GM12878 (cell line): ENCODE results near the gene CACNG5. TPM values are rescaled to one million over a fixed set of nuclear protein-coding genes. Genes with fewer than 3 reads are reported as not detected.

Experiments
- ATAC-seq: fragments of 200-7000 bp; cut with Tn5 transposase; 3 replicates; pipeline ENCODE4 v1.9.1; 2020; ENCODE audit warnings: mild to moderate bottlenecking, moderate library complexity
- BruUV-seq: library from RNA; stranded (reverse); fragments of 400-500 nt; replicated peaks from 2 replicates; lab custom pipeline; 2021; lab: Mats Ljungman, UMichigan
- CTCF ChIA-PET: fragments of 300-600 bp; sonication (Branson Sonifier 250); formaldehyde crosslinking; extraction: SDS; loops from one replicate; lab custom pipeline; 2021; ENCODE audit warnings: inconsistent platforms; lab: Yijun Ruan, JAX
- POLR2A ChIA-PET: fragments of 350-600 bp; formaldehyde crosslinking; extraction: SDS; loops from one replicate; lab custom pipeline; 2021; ENCODE audit warnings: inconsistent platforms; lab: Charles Lee
- RAD21 ChIA-PET: fragments of 300-600 bp; sonication (Branson Sonifier 250); formaldehyde crosslinking; loops from one replicate; lab custom pipeline; 2023; ENCODE audit warnings: antibody characterized with exemption; ENCODE audit not compliant: unreplicated experiment; lab: Charles Lee
- SMC1A ChIA-PET: fragments of 300-600 bp; sonication (Branson Sonifier 250); formaldehyde crosslinking; loops from one replicate; lab custom pipeline; 2023; ENCODE audit not compliant: unreplicated experiment, uncharacterized antibody; lab: Charles Lee
- DNase-seq: peaks from one replicate; pipeline ENCODE4 v3.0.0-alpha.2; 2011; ENCODE audit warnings: low read depth, low spot score
- FAIRE-seq: peaks from 3 replicates; lab custom pipeline; 2011; peaks lifted over from hg19 to GRCh38; lab: Jason Lieb, UNC
- H2AFZ ChIP-seq: 2 replicates; pipeline ENCODE4 v1.6.0; 2011; ENCODE audit warnings: low read depth, low read length, control low read depth; ENCODE audit not compliant: control insufficient read depth
- H3K27ac ChIP-seq: 2 replicates; pipeline ENCODE4 v1.5.1; 2011; ENCODE audit warnings: control low read depth; ENCODE audit not compliant: control insufficient read depth, insufficient read depth
- H3K27me3 ChIP-seq, 2 experiments: replicated peaks in 1 of 2; 2 replicates each; pipeline versions ENCODE4 v1.6.0 to v1.6.1; 2011; ENCODE audit warnings: low read length in 1 of 2; ENCODE audit not compliant: control insufficient read depth in 2 of 2, insufficient read depth in 2 of 2
- H3K36me3 ChIP-seq, 2 experiments: 2 replicates each; pipeline ENCODE4 v1.5.1; 2011; ENCODE audit warnings: low read length in 1 of 2; ENCODE audit not compliant: control insufficient read depth in 2 of 2, insufficient read depth in 2 of 2
- H3K4me1 ChIP-seq: 2 replicates; pipeline ENCODE4 v1.6.1; 2011; ENCODE audit warnings: mild to moderate bottlenecking, low read length, moderate library complexity, mixed read lengths; ENCODE audit not compliant: control insufficient read depth, insufficient read depth
- H3K4me2 ChIP-seq: 2 replicates; pipeline ENCODE4 v1.6.0; 2011; ENCODE audit warnings: control low read depth; ENCODE audit not compliant: control insufficient read depth, insufficient read depth
- H3K4me3 ChIP-seq: fragments of 200-600 bp; sonication (generic); 2 replicates; pipeline ENCODE4 v1.5.1; 2016
- H3K79me2 ChIP-seq: 2 replicates; pipeline ENCODE4 v1.6.0; 2011; ENCODE audit warnings: low read length; ENCODE audit not compliant: control insufficient read depth, insufficient read depth
- H3K9ac ChIP-seq: 2 replicates; pipeline ENCODE4 v1.8.0; 2011; ENCODE audit warnings: low read length, control low read depth, mixed read lengths; ENCODE audit not compliant: control insufficient read depth, insufficient read depth
- H3K9me3 ChIP-seq: replicated peaks from 3 replicates; pipeline ENCODE4 v1.5.1; 2011; ENCODE audit warnings: mild to moderate bottlenecking, low read length; ENCODE audit not compliant: control insufficient read depth, insufficient read depth
- H4K20me1 ChIP-seq: 2 replicates; pipeline ENCODE4 v1.6.0; 2011; ENCODE audit not compliant: control insufficient read depth, insufficient read depth
- IRF4 ChIP-seq: IDR thresholded peaks from 2 replicates; pipeline ENCODE4 v1.6.1; 2011; ENCODE audit warnings: low read depth, low read length
- KAT2A ChIP-seq: conservative IDR thresholded peaks from 2 replicates; pipeline ENCODE4 v1.6.1; 2011; ENCODE audit warnings: low read depth, low read length; ENCODE audit not compliant: control insufficient read depth
- ZBTB11 ChIP-seq: fragments of 450-650 bp; formaldehyde crosslinking; IDR thresholded peaks from 2 replicates; pipeline ENCODE4 v1.5.0; 2022; ENCODE audit warnings: mild to moderate bottlenecking, missing genetic modification characterization
- ZSCAN29 ChIP-seq: fragments of 450-650 bp; IDR thresholded peaks from 2 replicates; pipeline ENCODE4 v1.6.1; 2017; ENCODE audit warnings: mild to moderate bottlenecking, moderate library complexity
- WGBS: methylation state at CpG from one replicate; pipeline ENCODE4 v1.1.6; 2016; ENCODE audit warnings: low lambda C conversion rate; ENCODE audit not compliant: insufficient replicate concordance, insufficient coverage; ENCODE audit errors: missing lambda C conversion rate; 5-methylcytosine and 5-hydroxymethylcytosine counted together
- in situ Hi-C: fragments of 300-500 bp; cut with MboI; formaldehyde crosslinking; loops from 9 replicates; pipeline ENCODE4 v1.14.3; 2018; ENCODE audit warnings: mixed read lengths
- intact Hi-C: fragments of 100-400 bp; cut with micrococcal nuclease; formaldehyde crosslinking; loops from one replicate; pipeline ENCODE4 v1.14.2; 2022; ENCODE audit not compliant: unreplicated experiment
- polyA plus RNA-seq, 11 experiments: library from polyadenylated mRNA; depleted of rRNA in 4 of 11; unstranded in 6 of 11; stranded (reverse) in 5 of 11; fragments of >200 nt; fragmentation: Nextera tagmentation in 4 of 11; fragmentation: Illumina TruSeq in 1 of 11; extraction: Ambion mirVana in 4 of 11; extraction: Trizol in 1 of 11; gene quantifications; 1 replicate in 1 of 11; 2 replicates in 10 of 11; pipeline versions ENCODE4 v1.2.1 to v1.2.3, GENCODE V29; 2011 to 2016; ENCODE audit warnings: inconsistent platforms in 2 of 11, missing spikeins in 2 of 11, low read depth in 1 of 11
- total RNA-seq, 4 experiments: library from RNA; depleted of rRNA in 3 of 4; stranded (reverse); fragments of >200 nt in 3 of 4; fragmentation: Illumina TruSeq in 1 of 4; extraction: Trizol in 1 of 4; gene quantifications; 2 replicates each; pipeline versions ENCODE4 v1.2.1 to v1.2.3, GENCODE V29; 2013 to 2021

The CACNG5 gene
- total and polyA plus RNA-seq, 10 of the 15 experiments (the other 5 are each of a cell fraction or from before 2014, with no cell fraction given), result not detected

- TF ChIP-seq ZBTB11, result no peak
- no peak for TF ChIP-seq IRF4
Observed at GRCh38 chr17:66819466-66819865, 15.5 kb upstream of the CACNG5 start (continued).

- SMC1A ChIA-PET, result no interaction called here
- H2AFZ ChIP-seq, result no peak overlapping the region
- in situ Hi-C loops, result no loop called here
- intact Hi-C loops, result no loop called here
- ATAC-seq, result no peak
- TF ChIP-seq ZSCAN29 (no peak), KAT2A (no peak)
- TF ChIP-seq, all 136 proteins: peak for 0
- CTCF ChIA-PET, result no interaction called here
- Histone ChIP-seq H3K27ac (no peak overlapping the region), H3K4me3 (no peak overlapping the region), H3K79me2 (no peaks in the 10 kb centered on the region), H3K27me3 (no peaks in the 10 kb centered on the region), H3K36me3 (no peaks in the 10 kb centered on the region), H4K20me1 (no peaks in the 10 kb centered on the region), H3K9ac (no peak overlapping the region), H3K4me1 (no peaks in the 10 kb centered on the region), H3K9me3 (no peaks in the 10 kb centered on the region; the same call in 2 of the 3 replicates), H3K4me2 (no peak overlapping the region)
- WGBS, result 3% methylated on average over 8 of the region's 8 CpGs
- POLR2A ChIA-PET, result no interaction called here
- FAIRE-seq (no peak), DNase-seq (no peak)
- RAD21 ChIA-PET, result no interaction called here
- BruUV-seq, result no TSS peak
Observed at GRCh38 chr17:66822009-66822408, 12.9 kb upstream of the CACNG5 start.
